Body of pancreas (tissue), 4 donors: ENCODE data around the gene JOSD2.

Experiments
- POLR2A ChIP-seq, 3 donors: fragments of 450-650 bp; IDR thresholded peaks; one replicate each; pipeline ENCODE4 v1.6.1; 2016; ENCODE audit warnings: antibody characterized with exemption in 3 of 3, mild to moderate bottlenecking in 2 of 3
- TF ChIP-seq, protein P1 (sequence below), 7 experiments: fragments of 450-650 bp in 4 of 7; fragments of 200-600 bp in 3 of 7; sonication (generic) in 3 of 7; IDR thresholded peaks; one replicate each; pipeline ENCODE4 v1.5.1; 2016 to 2019; ENCODE audit warnings: antibody characterized with exemption in 7 of 7

DNA sequence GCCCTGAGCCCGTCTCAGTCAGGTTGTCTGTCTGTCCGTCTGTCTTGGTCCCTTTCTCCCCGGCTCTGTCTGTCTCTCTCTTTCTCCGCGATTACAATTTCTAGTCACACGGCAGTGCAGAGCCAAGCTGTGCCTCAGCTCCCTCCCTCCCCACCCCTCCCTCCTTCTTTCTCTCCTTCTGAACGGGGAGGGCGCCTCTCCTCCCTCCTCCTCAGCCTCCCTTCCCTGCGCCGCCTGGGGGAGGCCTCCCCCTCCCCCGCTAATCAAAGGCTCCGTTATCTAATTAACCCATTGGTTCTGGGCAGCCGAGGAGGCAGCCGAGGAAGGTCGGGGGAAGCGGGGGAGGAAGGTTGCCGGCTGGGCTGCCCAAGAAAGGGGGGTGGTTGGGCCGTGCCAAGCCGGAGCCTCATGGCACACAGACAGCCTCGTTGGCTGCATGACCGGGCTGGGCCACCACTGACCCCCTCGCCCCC, 40.8 kb upstream of the JOSD2 start:
- TF ChIP-seq, protein P1, sequence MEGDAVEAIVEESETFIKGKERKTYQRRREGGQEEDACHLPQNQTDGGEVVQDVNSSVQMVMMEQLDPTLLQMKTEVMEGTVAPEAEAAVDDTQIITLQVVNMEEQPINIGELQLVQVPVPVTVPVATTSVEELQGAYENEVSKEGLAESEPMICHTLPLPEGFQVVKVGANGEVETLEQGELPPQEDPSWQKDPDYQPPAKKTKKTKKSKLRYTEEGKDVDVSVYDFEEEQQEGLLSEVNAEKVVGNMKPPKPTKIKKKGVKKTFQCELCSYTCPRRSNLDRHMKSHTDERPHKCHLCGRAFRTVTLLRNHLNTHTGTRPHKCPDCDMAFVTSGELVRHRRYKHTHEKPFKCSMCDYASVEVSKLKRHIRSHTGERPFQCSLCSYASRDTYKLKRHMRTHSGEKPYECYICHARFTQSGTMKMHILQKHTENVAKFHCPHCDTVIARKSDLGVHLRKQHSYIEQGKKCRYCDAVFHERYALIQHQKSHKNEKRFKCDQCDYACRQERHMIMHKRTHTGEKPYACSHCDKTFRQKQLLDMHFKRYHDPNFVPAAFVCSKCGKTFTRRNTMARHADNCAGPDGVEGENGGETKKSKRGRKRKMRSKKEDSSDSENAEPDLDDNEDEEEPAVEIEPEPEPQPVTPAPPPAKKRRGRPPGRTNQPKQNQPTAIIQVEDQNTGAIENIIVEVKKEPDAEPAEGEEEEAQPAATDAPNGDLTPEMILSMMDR (IDR thresholded peaks at IDR 0.05) = no peak
- TF ChIP-seq POLR2A (IDR thresholded peaks at IDR 0.05) = no peak
